GM23338 (cell line): ENCODE measurements around the gene EMX1. TPM values are rescaled to one million over a fixed set of nuclear protein-coding genes. Genes with fewer than 3 reads are reported as not detected.

Experiments used
- ATAC-seq: fragments of 200-7000 bp; cut with Tn5 transposase; 3 replicates; pipeline ENCODE4 v1.9.1; 2020
- DNase-seq: peaks from one replicate; pipeline ENCODE4 v3.0.0-alpha.2; 2015; ENCODE audit warnings: low spot score
- H2AFZ ChIP-seq: fragments of 200-600 bp; sonication (generic); 2 replicates; pipeline ENCODE4 v1.8.0; 2016; ENCODE audit warnings: antibody characterized with exemption, mild to moderate bottlenecking, moderate library complexity
- H3F3A ChIP-seq: fragments of 200-600 bp; sonication (generic); replicated peaks from 2 replicates; pipeline ENCODE4 v1.8.0; 2017; ENCODE audit warnings: antibody characterized with exemption, mixed run types, low read depth
- H3K27ac ChIP-seq: fragments of 200-600 bp; sonication (generic); 2 replicates; pipeline ENCODE4 v1.6.1; 2016; ENCODE audit warnings: low read depth
- H3K27me3 ChIP-seq: fragments of 200-600 bp; sonication (generic); 2 replicates; pipeline ENCODE4 v1.8.0; 2016; ENCODE audit warnings: mild to moderate bottlenecking, mixed run types, moderate library complexity; ENCODE audit not compliant: insufficient read depth
- H3K36me3 ChIP-seq: fragments of 200-600 bp; sonication (generic); 2 replicates; pipeline ENCODE4 v1.8.0; 2016; ENCODE audit warnings: mild to moderate bottlenecking; ENCODE audit not compliant: insufficient read depth
- H3K4me1 ChIP-seq: fragments of 200-600 bp; sonication (generic); 2 replicates; pipeline ENCODE4 v1.8.0; 2016; ENCODE audit warnings: mild to moderate bottlenecking, moderate library complexity; ENCODE audit not compliant: insufficient read depth
- H3K4me2 ChIP-seq: fragments of 200-600 bp; sonication (generic); 2 replicates; pipeline ENCODE4 v1.7.1; 2017; ENCODE audit warnings: mixed run types
- H3K4me3 ChIP-seq: fragments of 200-600 bp; sonication (generic); 2 replicates; pipeline ENCODE4 v1.6.1; 2016; ENCODE audit warnings: mixed run types
- H3K79me2 ChIP-seq: fragments of 200-600 bp; sonication (generic); replicated peaks from 2 replicates; pipeline ENCODE4 v1.8.0; 2017; ENCODE audit warnings: mild to moderate bottlenecking; ENCODE audit not compliant: insufficient read depth
- H3K9me2 ChIP-seq: fragments of 200-600 bp; sonication (generic); 2 replicates; pipeline ENCODE4 v1.8.0; 2017; ENCODE audit not compliant: insufficient read depth
- H4K20me1 ChIP-seq: fragments of 200-600 bp; sonication (generic); replicated peaks from 2 replicates; pipeline ENCODE4 v1.8.0; 2017; ENCODE audit warnings: mild to moderate bottlenecking; ENCODE audit not compliant: insufficient read depth
- H3K27ac Mint-ChIP-seq: 2 replicates; pipeline ENCODE4 v1.8.0; 2020; ENCODE audit warnings: inconsistent platforms, mild to moderate bottlenecking, moderate library complexity, mixed read lengths
- H3K27me3 Mint-ChIP-seq: 3 replicates; pipeline ENCODE4 v1.8.0; 2022; ENCODE audit warnings: low read depth, mild to moderate bottlenecking, moderate library complexity, mixed read lengths, inconsistent platforms; ENCODE audit not compliant: insufficient read depth, poor library complexity
- H3K36me3 Mint-ChIP-seq: 3 replicates; pipeline ENCODE4 v1.8.0; 2021; ENCODE audit warnings: low read depth, mild to moderate bottlenecking, inconsistent platforms, moderate library complexity, mixed read lengths
- H3K4me1 Mint-ChIP-seq: 3 replicates; pipeline ENCODE4 v1.8.0; 2020; ENCODE audit warnings: mild to moderate bottlenecking, inconsistent platforms, mixed read lengths
- H3K4me3 Mint-ChIP-seq: 3 replicates; pipeline ENCODE4 v1.8.0; 2021; ENCODE audit warnings: moderate library complexity, mild to moderate bottlenecking, inconsistent platforms, mixed read lengths
- H3K9me3 Mint-ChIP-seq: 3 replicates; pipeline ENCODE4 v1.8.0; 2020; ENCODE audit warnings: moderate library complexity, mild to moderate bottlenecking, inconsistent platforms, mixed read lengths
- CREB1 ChIP-seq: fragments of 250-450 bp; sonication (Bioruptor Pico); IDR thresholded peaks from 2 replicates; pipeline ENCODE4 v1.5.0; 2020; ENCODE audit warnings: low read depth, mild to moderate bottlenecking, moderate library complexity
- CTCF ChIP-seq, 2 experiments: fragments of 200-600 bp in 1 of 2; sonication (generic) in 1 of 2; conservative IDR thresholded peaks; 2 replicates each; pipeline versions ENCODE4 v1.5.1 to v1.6.1; 2016 to 2017; ENCODE audit warnings: antibody characterized with exemption in 2 of 2, low read depth in 2 of 2, mild to moderate bottlenecking in 2 of 2, moderate library complexity in 1 of 2
- EZH2 ChIP-seq: fragments of 200-600 bp; sonication (generic); IDR thresholded peaks from one replicate; pipeline ENCODE4 v1.8.0; 2017; ENCODE audit warnings: antibody characterized with exemption, mild to moderate bottlenecking, low read depth; ENCODE audit not compliant: unreplicated experiment
- EZH2phosphoT487 ChIP-seq: fragments of 200-600 bp; sonication (generic); IDR thresholded peaks from one replicate; pipeline ENCODE4 v1.8.1; 2018; ENCODE audit warnings: antibody characterized with exemption; ENCODE audit not compliant: unreplicated experiment
- JUNB ChIP-seq: IDR thresholded peaks from one replicate; pipeline ENCODE4 v1.6.1; 2016; ENCODE audit warnings: antibody characterized with exemption; ENCODE audit not compliant: unreplicated experiment
- POLR2AphosphoS5 ChIP-seq: IDR thresholded peaks from 2 replicates; pipeline ENCODE4 v1.6.1; 2016; ENCODE audit warnings: antibody characterized with exemption, low read depth
- ZNF114 ChIP-seq: fragments of 250-450 bp; sonication (Bioruptor Pico); IDR thresholded peaks from 2 replicates; pipeline ENCODE4 v1.5.0; 2020; ENCODE audit warnings: mild to moderate bottlenecking, moderate library complexity
- polyA plus RNA-seq: library from polyadenylated mRNA; unstranded; fragments of >200 nt; fragmentation: Nextera tagmentation; extraction: Ambion mirVana; gene quantifications from 2 replicates; pipeline ENCODE4 v1.2.1, GENCODE V29; 2016
- total RNA-seq: library from RNA; depleted of rRNA; stranded (reverse); fragments of >200 nt; shearing (Covaris generic); gene quantifications from 2 replicates; pipeline ENCODE4 v1.2.3, GENCODE V29; 2014

The EMX1 gene
- total and polyA plus RNA-seq, 2 experiments from 2014 or later = 3.9 to 7.9 TPM

- H3K27me3 ChIP-seq = peaks cover 99% of the 10 kb centered on the region
- ATAC-seq (no peak; the same call in 2 of the 3 replicates), DNase-seq (peak; percentile 47)
- peak overlapping the region; percentile 56 for H3K4me3 ChIP-seq
- H4K20me1 ChIP-seq = peaks cover 7% of the 10 kb centered on the region
- no peaks in the 10 kb centered on the region for H3K9me2 ChIP-seq
- no peaks in the 10 kb centered on the region; the same call in 2 of the 3 replicates for H3K36me3 Mint-ChIP-seq
- H3K4me3 Mint-ChIP-seq = peak overlapping the region; percentile 62
- H3K27ac ChIP-seq = no peak overlapping the region
- peaks cover 28% of the 10 kb centered on the region for H3F3A ChIP-seq
- TF ChIP-seq EZH2 (peak; percentile 92), JUNB (no peak), EZH2phosphoT487 (peak; percentile 55)
- H3K9me3 Mint-ChIP-seq = peaks cover 3% of the 10 kb centered on the region; the same call in 2 of the 3 replicates
- H3K4me1 ChIP-seq = peaks cover 37% of the 10 kb centered on the region
- peaks cover 62% of the 10 kb centered on the region for H3K27me3 Mint-ChIP-seq
- H3K36me3 ChIP-seq = no peaks in the 10 kb centered on the region
- peak overlapping the region; percentile 67 for H2AFZ ChIP-seq
- H3K4me1 Mint-ChIP-seq = peaks cover 35% of the 10 kb centered on the region
- H3K79me2 ChIP-seq = no peaks in the 10 kb centered on the region
- peak overlapping the region; percentile 96 for H3K4me2 ChIP-seq
- H3K27ac Mint-ChIP-seq = no peak overlapping the region
These were observed 1.9 kb upstream of the EMX1 start for GRCh38 chr2:72915320-72915906.

GRCh38 chr2:72915907-72916742, 1.2 kb upstream of the EMX1 start:
- DNase-seq (peak; percentile 92), ATAC-seq (peak; percentile 44)
- Mint-ChIP-seq H3K27ac (no peak overlapping the region), H3K36me3 (no peaks in the 10 kb centered on the region; the same call in 2 of the 3 replicates), H3K9me3 (peaks cover 3% of the 10 kb centered on the region; the same call in 2 of the 3 replicates), H3K4me3 (peak overlapping the region; percentile 87), H3K27me3 (peaks cover 56% of the 10 kb centered on the region), H3K4me1 (peaks cover 37% of the 10 kb centered on the region)
- Histone ChIP-seq H3K27me3 (peaks cover 99% of the 10 kb centered on the region), H3K36me3 (no peaks in the 10 kb centered on the region), H3K27ac (no peak overlapping the region), H3K4me3 (peak overlapping the region; percentile 56), H2AFZ (peak overlapping the region; percentile 97), H3K79me2 (no peaks in the 10 kb centered on the region), H4K20me1 (peaks cover 7% of the 10 kb centered on the region), H3F3A (peaks cover 28% of the 10 kb centered on the region), H3K4me2 (peak overlapping the region; percentile 96), H3K9me2 (no peaks in the 10 kb centered on the region), H3K4me1 (peaks cover 40% of the 10 kb centered on the region)
- no peak for TF ChIP-seq ZNF114 (CRISPR knock-in tag)
- peak; percentile 1 for TF ChIP-seq EZH2phosphoT487
- TF ChIP-seq CREB1 (CRISPR knock-in tag) = 0 out of 2 replicates have a peak, but pooled peaks have one; percentile 35
- peak; percentile 7 for TF ChIP-seq EZH2
- no peak for TF ChIP-seq POLR2AphosphoS5
- no peak for TF ChIP-seq CTCF (conservative IDR thresholded peaks at IDR 0.05; ENCODE audit: low read depth in 2 of 2)
